ENCODE data around the gene PFN3. TPM values are rescaled to one million over a fixed set of nuclear protein-coding genes. Genes with fewer than 3 reads are reported as not detected.

PFN3 gene
- total RNA-seq, 4 donors from 2014 or later, result not detected

DNA sequence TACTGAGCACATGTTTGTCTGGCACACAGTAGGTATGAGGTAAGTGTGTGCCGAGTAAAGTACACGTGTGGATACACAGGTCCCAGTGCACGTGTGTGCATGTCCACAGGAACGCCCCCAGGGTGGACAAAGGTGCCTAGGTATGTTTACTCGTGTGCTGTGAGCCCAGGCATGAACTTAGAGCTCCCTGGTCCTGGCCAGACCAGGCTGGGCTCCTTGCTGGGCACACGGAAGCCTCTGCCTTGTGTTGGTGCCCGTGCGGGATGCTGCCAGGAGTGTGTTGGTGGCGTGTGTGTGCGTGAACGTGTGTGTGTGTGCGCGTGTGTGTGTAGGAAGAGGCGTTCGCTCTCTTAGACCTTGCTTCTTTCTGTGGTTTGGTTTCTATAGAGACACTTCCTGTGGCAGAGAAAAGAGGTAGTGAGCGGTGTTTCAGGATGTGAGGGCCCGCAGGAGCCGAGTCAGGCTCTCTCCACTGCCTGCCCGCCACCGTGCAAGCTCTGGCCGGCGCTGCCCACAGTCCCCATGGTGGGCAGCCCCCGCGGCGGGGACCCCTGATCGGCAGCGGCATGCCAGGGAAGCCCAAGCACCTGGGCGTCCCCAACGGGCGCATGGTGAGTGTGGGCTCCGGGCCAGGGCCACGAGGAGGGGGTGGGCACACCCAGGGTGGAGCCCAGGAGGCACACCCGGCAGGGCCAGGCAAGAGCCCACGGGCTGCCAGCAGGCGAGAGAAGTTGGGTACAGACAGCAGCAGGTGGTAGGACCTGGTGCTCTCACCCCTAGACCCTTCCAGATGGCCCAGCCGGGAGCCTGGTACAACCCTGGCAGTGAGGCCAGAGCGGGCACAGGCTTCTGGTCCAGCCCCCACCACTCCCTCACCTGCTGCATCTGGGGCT, 42.8 kb downstream of the PFN3 start, which contains the start of gene RGS14:
RGS14 (plus strand) TSS at position 466 of the 893 bp plus-strand sequence; CDS start at position 567, 101 bp downstream.
- peaks cover 12% of the 10 kb centered on the region for H3K27me3 ChIP-seq
- no peak for TF ChIP-seq POLR2AphosphoS5 (IDR thresholded peaks at IDR 0.05)
- TF ChIP-seq, protein P1, sequence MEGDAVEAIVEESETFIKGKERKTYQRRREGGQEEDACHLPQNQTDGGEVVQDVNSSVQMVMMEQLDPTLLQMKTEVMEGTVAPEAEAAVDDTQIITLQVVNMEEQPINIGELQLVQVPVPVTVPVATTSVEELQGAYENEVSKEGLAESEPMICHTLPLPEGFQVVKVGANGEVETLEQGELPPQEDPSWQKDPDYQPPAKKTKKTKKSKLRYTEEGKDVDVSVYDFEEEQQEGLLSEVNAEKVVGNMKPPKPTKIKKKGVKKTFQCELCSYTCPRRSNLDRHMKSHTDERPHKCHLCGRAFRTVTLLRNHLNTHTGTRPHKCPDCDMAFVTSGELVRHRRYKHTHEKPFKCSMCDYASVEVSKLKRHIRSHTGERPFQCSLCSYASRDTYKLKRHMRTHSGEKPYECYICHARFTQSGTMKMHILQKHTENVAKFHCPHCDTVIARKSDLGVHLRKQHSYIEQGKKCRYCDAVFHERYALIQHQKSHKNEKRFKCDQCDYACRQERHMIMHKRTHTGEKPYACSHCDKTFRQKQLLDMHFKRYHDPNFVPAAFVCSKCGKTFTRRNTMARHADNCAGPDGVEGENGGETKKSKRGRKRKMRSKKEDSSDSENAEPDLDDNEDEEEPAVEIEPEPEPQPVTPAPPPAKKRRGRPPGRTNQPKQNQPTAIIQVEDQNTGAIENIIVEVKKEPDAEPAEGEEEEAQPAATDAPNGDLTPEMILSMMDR (IDR thresholded peaks at IDR 0.05), result no peak
- no peak for TF ChIP-seq POLR2A (IDR thresholded peaks at IDR 0.05)
- no peak for TF ChIP-seq EP300 (IDR thresholded peaks at IDR 0.05)
- peak within 1 kb of the TSS in 1 of 2 donors; percentile 47 for H3K4me3 ChIP-seq
- 36 to 43% methylated on average over 4 to 5 of the region's 37 CpGs for WGBS, 2 donors (ENCODE audit: low coverage in 1 of 2)
- peak within 1 kb of the TSS in 2 of 4 donors; percentile 27 to 44 for H3K27ac ChIP-seq
- H3K9me3 ChIP-seq, result no peaks in the 10 kb centered on the region
- peak; percentile 56 for ATAC-seq
- H3K4me1 ChIP-seq, result peaks cover 0 to 7% (median under 1%) of the 10 kb centered on the region in 3 donors
- H3K36me3 ChIP-seq, result no peaks in the 10 kb centered on the region

DNA sequence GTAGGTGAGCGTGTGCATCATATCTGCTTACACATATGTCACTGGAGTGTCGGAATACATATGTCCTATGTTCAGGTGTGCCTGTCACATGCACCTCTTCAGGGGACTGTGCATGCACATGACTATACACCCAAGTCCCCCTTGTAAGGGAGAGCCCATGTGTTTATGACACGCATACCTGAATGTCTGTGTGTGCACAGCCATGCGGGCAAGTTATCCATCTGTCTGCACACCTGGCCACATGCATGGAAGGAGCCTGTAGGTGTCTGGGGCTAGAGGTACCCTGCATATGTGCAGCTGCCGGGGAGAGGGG, 43.4 kb downstream of the PFN3 start:
- TF ChIP-seq POLR2A (IDR thresholded peaks at IDR 0.05), result no peak
- TF ChIP-seq, protein P1 (IDR thresholded peaks at IDR 0.05), result no peak
- no peak for TF ChIP-seq POLR2AphosphoS5 (IDR thresholded peaks at IDR 0.05)
- TF ChIP-seq EP300 (IDR thresholded peaks at IDR 0.05), result no peak
- no peak for ATAC-seq
- H3K4me1 ChIP-seq, result peaks cover 0 to 5% (median 0%) of the 10 kb centered on the region in 3 donors
- WGBS, 2 donors (ENCODE audit: low coverage in 1 of 2), result 71 to 80% methylated on average over 1 of the region's 5 CpGs
- no peaks in the 10 kb centered on the region for H3K36me3 ChIP-seq
- H3K4me3 ChIP-seq, result no peak overlapping the region
- H3K9me3 ChIP-seq, result no peaks in the 10 kb centered on the region
- peaks cover 12% of the 10 kb centered on the region for H3K27me3 ChIP-seq
- H3K27ac ChIP-seq, result no peak overlapping the region

DNA sequence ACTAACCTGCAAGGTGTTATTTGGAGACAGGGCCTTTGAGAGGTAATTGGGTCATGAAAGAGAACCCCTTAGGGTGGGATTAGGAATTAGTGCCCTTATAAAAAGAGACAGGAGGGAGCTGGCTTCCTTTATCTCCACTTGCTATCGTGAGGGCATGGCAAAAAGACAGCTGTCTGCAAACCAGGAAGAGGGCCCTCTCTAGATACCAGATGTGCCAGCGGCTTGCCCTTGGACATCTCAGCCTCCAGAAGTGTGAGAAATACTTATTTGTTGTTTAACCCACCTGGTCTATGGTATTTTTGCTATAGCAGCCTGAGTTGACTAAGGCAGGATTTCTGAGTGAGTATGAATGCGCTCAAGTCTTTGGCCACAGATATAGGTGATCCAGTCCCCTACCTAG, 43.7 kb downstream of the PFN3 start:
- 74 to 78% methylated on average over 3 of the region's 3 CpGs for WGBS, 2 donors (ENCODE audit: low coverage in 1 of 2)
- H3K4me3 ChIP-seq, result no peak overlapping the region
- peaks cover 12% of the 10 kb centered on the region for H3K27me3 ChIP-seq
- no peak for ATAC-seq
- H3K36me3 ChIP-seq, result no peaks in the 10 kb centered on the region
- H3K27ac ChIP-seq, result no peak overlapping the region
- H3K4me1 ChIP-seq, result peaks cover 0 to 7% (median 0%) of the 10 kb centered on the region in 3 donors
- TF ChIP-seq EP300 (IDR thresholded peaks at IDR 0.05) (no peak), POLR2AphosphoS5 (IDR thresholded peaks at IDR 0.05) (no peak), POLR2A (IDR thresholded peaks at IDR 0.05) (no peak)
- TF ChIP-seq, protein P1 (IDR thresholded peaks at IDR 0.05), result no peak
- no peaks in the 10 kb centered on the region for H3K9me3 ChIP-seq

DNA sequence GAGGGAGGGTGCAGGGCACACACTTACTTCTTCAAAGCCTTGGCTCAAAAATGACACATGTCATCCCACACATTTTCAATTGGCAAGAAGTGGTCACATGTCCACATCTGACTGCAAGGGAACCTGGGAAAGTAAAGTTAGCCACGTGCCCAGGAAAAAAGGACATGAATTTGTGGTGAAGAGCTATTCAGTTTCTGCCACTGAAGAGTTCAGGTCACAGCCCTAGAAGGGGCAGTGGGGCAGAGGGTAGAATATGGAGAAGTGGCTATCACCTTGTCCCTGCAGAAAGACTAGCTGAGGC, 44.6 kb downstream of the PFN3 start:
- ATAC-seq, result no peak
- Histone ChIP-seq H3K27me3 (peaks cover 12% of the 10 kb centered on the region), H3K4me1 (peaks cover 0 to 10% (median 1%) of the 10 kb centered on the region in 3 donors), H3K9me3 (no peaks in the 10 kb centered on the region), H3K27ac (no peak overlapping the region), H3K4me3 (no peak overlapping the region), H3K36me3 (no peaks in the 10 kb centered on the region)
- TF ChIP-seq POLR2A (IDR thresholded peaks at IDR 0.05) (no peak), POLR2AphosphoS5 (IDR thresholded peaks at IDR 0.05) (no peak), EP300 (IDR thresholded peaks at IDR 0.05) (no peak)
- TF ChIP-seq, protein P1 (IDR thresholded peaks at IDR 0.05), result no peak
- WGBS, 2 donors (ENCODE audit: low coverage in 1 of 2), result 0 to 8% methylated on average over 1 of the region's 1 CpG

Data from gastroesophageal sphincter (tissue), 4 donors.